Cardiac muscle cell (in vitro differentiated cells and primary cell): ENCODE results near the gene ARHGAP15. TPM values are rescaled to one million over a fixed set of nuclear protein-coding genes. Genes with fewer than 3 reads are reported as not detected.

ENCODE experiments used
- DNase-seq, 2 donors: peaks; one replicate each; pipeline versions ENCODE4 v3.0.0 to v3.0.0-alpha.2; 2010 to 2017; ENCODE audit warnings: low read depth in 1 of 2, low spot score in 1 of 2
- H3K27ac ChIP-seq: fragments of 200-600 bp; sonication (generic); 2 replicates; pipeline ENCODE4 v1.5.1; 2016
- H3K27me3 ChIP-seq: fragments of 200-600 bp; sonication (generic); 2 replicates; pipeline ENCODE4 v1.6.0; 2016; ENCODE audit warnings: control low read depth
- H3K36me3 ChIP-seq: fragments of 200-600 bp; sonication (generic); 2 replicates; pipeline ENCODE4 v1.5.1; 2016; ENCODE audit warnings: control low read depth
- H3K4me1 ChIP-seq: fragments of 200-600 bp; sonication (generic); 2 replicates; pipeline ENCODE4 v1.8.1; 2017; ENCODE audit warnings: low read depth, mild to moderate bottlenecking, mixed run types
- H3K4me3 ChIP-seq: fragments of 200-600 bp; sonication (generic); 2 replicates; pipeline ENCODE4 v1.5.1; 2016; ENCODE audit warnings: mild to moderate bottlenecking
- H3K9me3 ChIP-seq: fragments of 200-600 bp; sonication (generic); 2 replicates; pipeline ENCODE4 v1.5.1; 2017; ENCODE audit warnings: low read depth, mild to moderate bottlenecking, control low read depth
- CTCF ChIP-seq: IDR thresholded peaks from 2 replicates; pipeline ENCODE4 v1.5.1; 2012; ENCODE audit warnings: low read depth, mild to moderate bottlenecking, low read length
- polyA plus RNA-seq: library from polyadenylated mRNA; unstranded; fragments of >200 nt; fragmentation: Nextera tagmentation; extraction: Ambion mirVana; gene quantifications from 2 replicates; pipeline ENCODE4 v1.2.1, GENCODE V29; 2016
- total RNA-seq: library from RNA; depleted of rRNA; stranded (reverse); fragments of >200 nt; gene quantifications from 2 replicates; pipeline ENCODE4 v1.2.3, GENCODE V29; 2016

ARHGAP15 gene
- total and polyA plus RNA-seq, 2 experiments from 2014 or later: not detected

- no peak for DNase-seq
- Histone ChIP-seq H3K27me3 (no peaks in the 10 kb centered on the region), H3K27ac (no peak overlapping the region), H3K9me3 (no peaks in the 10 kb centered on the region), H3K4me3 (no peak overlapping the region), H3K4me1 (peaks cover 10% of the 10 kb centered on the region), H3K36me3 (no peaks in the 10 kb centered on the region)
- TF ChIP-seq CTCF: no peak
These were observed 227.1 kb downstream of the ARHGAP15 start for GRCh38 chr2:143356336-143356735.

- TF ChIP-seq CTCF: no peak
- Histone ChIP-seq H3K27me3 (no peaks in the 10 kb centered on the region), H3K4me1 (peaks cover 10% of the 10 kb centered on the region), H3K9me3 (no peaks in the 10 kb centered on the region), H3K27ac (no peak overlapping the region), H3K4me3 (no peak overlapping the region), H3K36me3 (no peaks in the 10 kb centered on the region)
- no peak for DNase-seq
These were observed 227.7 kb downstream of the ARHGAP15 start for GRCh38 chr2:143356736-143357446.

GRCh38 chr2:143357966-143358365 is 228.7 kb downstream of the ARHGAP15 start:
- Histone ChIP-seq H3K27ac (no peak overlapping the region), H3K9me3 (no peaks in the 10 kb centered on the region), H3K4me3 (no peak overlapping the region), H3K36me3 (no peaks in the 10 kb centered on the region), H3K27me3 (no peaks in the 10 kb centered on the region), H3K4me1 (peaks cover 10% of the 10 kb centered on the region)
- no peak for TF ChIP-seq CTCF
- peak in 1 of 2 donors; percentile 1 for DNase-seq

- Histone ChIP-seq H3K4me1 (peaks cover 8% of the 10 kb centered on the region), H3K27me3 (no peaks in the 10 kb centered on the region), H3K4me3 (no peak overlapping the region), H3K27ac (no peak overlapping the region), H3K9me3 (no peaks in the 10 kb centered on the region), H3K36me3 (no peaks in the 10 kb centered on the region)
- no peak for DNase-seq
- TF ChIP-seq CTCF: no peak
These were observed 232.1 kb downstream of the ARHGAP15 start for GRCh38 chr2:143361346-143361745.

- no peaks in the 10 kb centered on the region for H3K9me3 ChIP-seq
- no peak overlapping the region for H3K27ac ChIP-seq
- H3K4me3 ChIP-seq: no peak overlapping the region
- peaks cover 6% of the 10 kb centered on the region for H3K4me1 ChIP-seq
- DNase-seq: peak in 1 of 2 donors; percentile 2
- TF ChIP-seq CTCF: no peak
- no peaks in the 10 kb centered on the region for H3K36me3 ChIP-seq
- no peaks in the 10 kb centered on the region for H3K27me3 ChIP-seq
These were observed 242.4 kb downstream of the ARHGAP15 start for GRCh38 chr2:143371616-143372015.
